ENCODE data around the gene C5orf63.
"Not testable (repeated sequence)": the region's sequence is repeated elsewhere in the genome, so short reads cannot be mapped to it uniquely, and the experiment has no call there.

Gene C5orf63

DNA sequence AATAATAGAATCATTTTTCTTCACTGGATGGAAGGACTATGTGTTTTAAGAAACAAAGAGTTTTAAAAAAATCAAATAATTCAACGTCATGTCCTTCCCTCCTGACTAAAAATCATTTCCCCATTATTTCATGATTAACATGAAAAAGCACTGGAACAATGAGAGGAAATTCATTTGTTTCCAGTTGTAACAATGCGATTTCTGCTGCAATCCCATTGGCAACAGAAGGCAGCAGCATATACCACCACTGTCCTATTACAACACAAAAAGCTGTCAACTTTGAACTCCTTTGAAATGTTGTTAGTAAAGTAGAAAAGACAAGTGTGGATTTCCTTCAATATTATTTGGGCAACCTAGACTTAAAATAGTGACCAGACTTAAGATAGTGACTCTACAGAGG lies 3.1 kb downstream of the C5orf63 start:
- FAIRE-seq: no peak

DNA sequence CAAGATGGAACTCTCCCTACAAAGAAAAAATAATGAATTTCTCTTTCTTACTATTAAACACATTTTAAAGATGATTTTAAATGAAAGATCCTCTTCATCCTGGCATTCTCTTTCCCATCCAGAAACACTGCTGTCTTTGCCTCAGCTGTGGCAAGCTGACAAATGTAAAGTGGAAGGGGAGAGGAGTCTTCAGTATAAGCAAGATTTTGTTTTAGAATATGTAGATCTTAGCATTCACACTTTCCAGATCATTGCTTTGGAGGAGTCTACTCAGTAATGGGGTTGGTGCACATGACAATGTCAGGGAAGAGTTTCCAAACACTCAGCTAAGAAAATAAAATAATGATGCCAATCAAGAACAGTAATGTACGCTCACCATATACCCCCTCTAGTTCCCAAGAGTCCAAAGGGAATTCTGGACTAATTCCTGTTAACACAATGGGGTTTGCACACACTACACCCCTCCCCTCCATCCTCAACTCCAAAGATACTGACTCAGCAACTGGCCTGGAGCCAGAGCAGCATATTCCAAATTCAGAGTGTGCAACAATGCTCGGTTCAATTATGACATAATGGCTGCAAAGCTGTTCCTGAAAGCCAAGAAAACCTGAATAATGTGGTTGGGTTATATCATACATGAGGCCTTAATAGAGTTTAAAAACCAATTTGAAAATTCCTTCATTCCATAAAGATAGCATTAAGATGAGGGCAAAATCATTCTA lies 4.6 kb downstream of the C5orf63 start:
- FAIRE-seq: no peak

DNA sequence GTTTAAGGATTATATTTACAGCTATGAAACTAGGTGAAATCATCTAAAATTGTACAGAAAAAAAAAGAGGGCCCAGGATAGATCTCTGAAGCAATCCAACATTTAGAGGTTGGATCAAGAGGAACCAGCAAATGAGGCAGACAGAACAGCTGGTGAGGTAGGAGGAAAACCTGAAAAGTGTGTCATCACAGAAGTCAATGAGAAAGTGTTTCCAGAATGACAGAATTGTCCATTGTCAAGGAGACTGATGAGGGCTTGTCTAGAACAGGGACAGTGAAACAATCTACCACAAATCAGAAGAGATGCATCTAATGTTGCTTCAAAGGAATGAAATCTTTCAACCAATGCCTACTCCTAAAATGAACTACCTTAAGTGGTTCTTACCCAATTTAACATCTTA lies 6.6 kb downstream of the C5orf63 start:
- FAIRE-seq: no peak

- FAIRE-seq: no peak
Observed at GRCh38 chr5:127064253-127064840, 9.0 kb downstream of the C5orf63 start.

DNA sequence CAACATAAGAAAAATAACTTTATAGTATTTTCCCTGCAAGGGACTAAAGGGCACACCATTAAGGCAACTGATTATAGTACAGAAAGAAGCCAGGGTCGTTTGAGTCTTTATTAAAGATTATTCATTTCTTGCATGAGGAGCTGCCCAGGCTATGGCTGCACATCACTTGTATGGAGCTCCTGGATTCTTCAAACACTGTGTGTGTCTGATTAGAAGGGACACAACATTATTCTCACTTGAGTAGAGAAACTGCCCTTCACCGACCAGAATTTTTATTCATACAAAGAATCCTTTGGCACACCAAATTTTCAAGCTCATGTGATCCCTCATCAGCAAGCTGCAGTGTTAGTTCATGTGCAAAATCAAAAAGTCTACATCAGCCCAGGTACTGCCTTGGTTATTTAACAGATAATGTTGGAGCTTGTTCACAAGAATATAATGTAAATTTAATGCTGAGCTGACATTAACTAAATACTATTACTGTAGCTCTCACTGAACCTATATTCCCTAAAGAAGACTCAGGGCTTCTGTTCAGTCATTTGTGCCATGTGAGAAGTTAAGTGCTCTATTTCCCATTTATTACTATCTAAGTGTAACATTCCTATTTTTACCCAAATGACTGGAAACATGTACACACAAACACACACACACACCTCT lies 9.9 kb downstream of the C5orf63 start:
- no peak for FAIRE-seq

GRCh38 chr5:127061956-127062355 lies 11.3 kb downstream of the C5orf63 start:
- FAIRE-seq: no peak

GRCh38 chr5:127061537-127061936 lies 11.8 kb downstream of the C5orf63 start:
- no peak for FAIRE-seq

DNA sequence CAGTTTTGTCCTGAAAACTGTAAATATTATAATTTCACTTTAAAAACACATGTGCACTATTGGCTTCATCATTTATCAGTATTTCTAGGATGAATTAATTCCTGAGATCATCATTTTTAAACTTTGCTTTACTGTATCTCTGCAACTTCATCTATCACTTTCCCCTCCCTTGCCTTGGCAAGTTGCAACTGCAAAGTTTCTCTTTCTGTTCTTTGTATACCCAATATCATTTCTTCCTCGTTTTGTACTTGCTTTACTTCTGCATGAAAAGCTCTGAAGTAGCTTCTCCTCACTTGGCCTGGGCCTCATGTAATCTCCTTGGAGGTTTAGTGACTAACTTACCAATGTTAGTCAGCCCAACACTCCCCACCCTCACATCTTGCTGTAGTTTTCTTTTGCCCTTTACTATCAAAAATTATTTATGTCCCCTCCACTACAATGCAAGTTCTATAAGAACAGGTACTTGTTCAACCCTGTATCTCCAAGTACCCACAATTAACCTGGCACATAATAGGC lies 12.8 kb downstream of the C5orf63 start:
- no peak for FAIRE-seq

GRCh38 chr5:127056896-127057295 lies 16.4 kb downstream of the C5orf63 start:
- FAIRE-seq: no peak

GRCh38 chr5:127055880-127056653 lies 17.2 kb downstream of the C5orf63 start:
- no peak for FAIRE-seq

DNA sequence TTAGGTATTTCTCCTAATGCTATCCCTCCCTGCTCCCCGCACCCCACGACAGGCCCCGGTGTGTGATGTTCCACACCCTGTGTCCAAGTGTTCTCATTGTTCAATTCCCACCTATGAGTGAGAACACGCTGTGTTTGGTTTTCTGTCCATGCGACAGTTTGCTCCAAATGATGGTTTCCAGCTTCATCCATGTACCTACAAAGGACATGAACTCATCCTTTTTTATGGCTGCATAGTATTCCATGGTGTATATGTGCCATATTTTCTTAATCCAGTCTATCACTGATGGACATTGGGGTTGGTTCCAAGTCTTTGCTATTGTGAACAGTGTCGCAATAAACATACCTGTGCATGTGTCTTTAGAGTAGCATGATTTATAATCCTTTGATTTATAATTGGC lies 19.8 kb downstream of the C5orf63 start:
- not testable (repeated sequence) for FAIRE-seq

GRCh38 chr5:127053049-127053448 lies 20.3 kb downstream of the C5orf63 start:
- no peak for FAIRE-seq

DNA sequence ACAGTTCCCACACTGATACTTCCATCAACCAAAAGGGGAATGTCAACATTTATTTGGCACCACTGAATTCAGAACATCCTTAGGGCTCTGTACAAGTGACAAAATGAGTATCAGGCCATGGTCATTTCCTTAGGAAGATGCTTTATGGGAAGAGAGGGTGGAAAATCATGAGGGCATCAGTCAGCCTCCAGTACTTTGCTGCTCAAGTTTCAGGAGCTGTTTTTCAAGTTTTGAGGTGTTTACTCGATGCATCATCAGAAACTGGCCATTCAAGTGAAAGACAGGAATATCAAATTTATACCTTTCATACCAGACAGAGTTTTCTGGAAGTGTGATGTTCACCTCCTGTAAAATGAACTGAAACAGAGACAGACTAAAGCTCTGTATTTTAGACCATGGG lies 21.7 kb downstream of the C5orf63 start:
- FAIRE-seq: no peak

- no peak for FAIRE-seq
Observed at GRCh38 chr5:127046343-127047072, 26.8 kb downstream of the C5orf63 start.

GRCh38 chr5:127042593-127042992 lies 30.7 kb downstream of the C5orf63 start:
- FAIRE-seq: no peak

GRCh38 chr5:127041571-127041970 lies 31.7 kb downstream of the C5orf63 start:
- FAIRE-seq: no peak

GRCh38 chr5:127040796-127041520 lies 32.3 kb downstream of the C5orf63 start:
- no peak for FAIRE-seq

GRCh38 chr5:127038550-127038949 lies 34.8 kb downstream of the C5orf63 start:
- no peak for FAIRE-seq

GRCh38 chr5:127031863-127032232 lies 41.5 kb downstream of the C5orf63 start:
- FAIRE-seq: no peak

- FAIRE-seq: no peak
Observed at GRCh38 chr5:127031147-127031862, 42.0 kb downstream of the C5orf63 start.

All from TTC549 (cell line).